Body of pancreas (tissue), 4 donors: ENCODE data around the gene DMRTB1. TPM values are rescaled to one million over a fixed set of nuclear protein-coding genes. Genes with fewer than 3 reads are reported as not detected.

Source experiments
- ATAC-seq: fragments of 150-250 bp; one replicate; pipeline ENCODE4 v1.9.1; 2016
- DNase-seq, 4 donors: peaks; one replicate each; pipeline ENCODE4 v3.0.0-alpha.2; 2019
- H3K27ac ChIP-seq, 4 donors: fragments of 200-600 bp; sonication (generic); 1 replicate in 3 of 4; 2 replicates in 1 of 4; pipeline versions ENCODE4 v1.5.1 to v1.6.1; 2016 to 2019; ENCODE audit warnings: mild to moderate bottlenecking in 1 of 4, mixed read lengths in 1 of 4, moderate library complexity in 1 of 4
- H3K27me3 ChIP-seq, 2 donors: fragments of 200-600 bp; sonication (generic); one replicate each; pipeline ENCODE4 v1.6.0; 2016; ENCODE audit warnings: mild to moderate bottlenecking in 1 of 2
- H3K36me3 ChIP-seq, 2 donors: fragments of 200-600 bp; sonication (generic); replicated peaks in 1 of 2; 2 replicates each; pipeline ENCODE4 v1.5.1; 2016; ENCODE audit warnings: low read depth in 2 of 2; ENCODE audit not compliant: insufficient read depth in 1 of 2
- H3K4me1 ChIP-seq: fragments of 200-600 bp; sonication (generic); one replicate; pipeline ENCODE4 v1.6.0; 2016
- H3K4me3 ChIP-seq, 2 donors: fragments of 200-600 bp; sonication (generic); 1 replicate in 1 of 2; 2 replicates in 1 of 2; pipeline ENCODE4 v1.5.1; 2016 to 2019
- H3K9me3 ChIP-seq, 3 donors: fragments of 200-600 bp; sonication (generic); 1 replicate in 2 of 3; 2 replicates in 1 of 3; pipeline ENCODE4 v1.5.1; 2016
- CTCF ChIP-seq, 7 experiments: fragments of 450-650 bp in 4 of 7; fragments of 200-600 bp in 3 of 7; sonication (generic) in 3 of 7; IDR thresholded peaks; one replicate each; pipeline ENCODE4 v1.5.1; 2016 to 2019; ENCODE audit warnings: antibody characterized with exemption in 7 of 7
- POLR2A ChIP-seq, 3 donors: fragments of 450-650 bp; IDR thresholded peaks; one replicate each; pipeline ENCODE4 v1.6.1; 2016; ENCODE audit warnings: antibody characterized with exemption in 3 of 3, mild to moderate bottlenecking in 2 of 3
- WGBS, 2 donors: methylation state at CpG; one replicate each; pipeline ENCODE4 v1.1.5; 2017; 5-methylcytosine and 5-hydroxymethylcytosine counted together
- intact Hi-C: fragments of 100-400 bp; cut with DNase I; formaldehyde crosslinking; loops from one replicate; pipeline ENCODE4 v1.15.1; 2023
- total RNA-seq, 2 donors: library from RNA; depleted of rRNA; stranded (reverse); fragments of >200 nt; gene quantifications; one replicate each; pipeline ENCODE4 v1.1.0, GENCODE V29; 2016

Gene DMRTB1
- total RNA-seq, 2 donors from 2014 or later: not detected

DNA sequence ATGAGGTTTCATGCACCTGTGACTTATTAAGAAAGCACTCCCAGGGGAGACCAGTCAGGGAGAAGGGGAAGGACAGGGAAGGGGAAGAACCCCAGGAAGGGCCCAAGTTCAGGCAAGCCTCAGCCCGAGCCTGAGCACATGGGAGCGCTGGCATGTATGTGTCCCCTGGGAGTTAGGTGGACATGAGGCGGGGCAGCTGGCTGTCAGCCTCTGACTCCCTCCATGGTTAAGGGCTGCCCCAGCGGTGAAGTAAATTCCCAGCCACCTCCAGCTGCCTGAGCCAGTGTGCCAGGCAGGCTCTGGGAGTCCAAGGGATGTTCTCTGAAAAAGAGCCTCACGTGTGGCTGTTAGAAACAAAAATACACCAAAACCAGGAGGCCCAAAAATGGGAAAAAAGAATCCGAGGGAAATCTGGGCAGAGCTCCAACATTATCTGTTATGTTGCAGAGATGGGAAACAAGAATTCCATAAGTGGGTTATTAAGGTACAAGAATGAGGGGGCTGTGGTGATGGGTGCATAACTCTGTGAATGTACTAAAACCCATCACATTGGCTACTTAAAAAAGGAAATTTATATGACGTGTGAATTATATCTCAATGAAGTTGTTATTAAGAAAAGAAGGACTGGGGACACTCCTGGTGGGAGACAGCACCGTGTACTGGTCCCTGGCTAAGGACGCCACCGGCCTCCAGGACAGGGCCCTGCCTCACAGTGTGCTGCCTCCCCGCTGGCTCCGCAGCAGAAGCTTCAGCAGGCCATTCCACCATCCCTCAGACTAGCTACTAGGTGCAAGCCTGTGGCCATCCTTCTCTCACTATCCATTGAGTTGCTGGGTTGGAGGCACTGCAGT, 18.7 kb downstream of the DMRTB1 start:
- H3K36me3 ChIP-seq: no peaks in the 10 kb centered on the region
- H3K9me3 ChIP-seq: no peaks in the 10 kb centered on the region
- H3K4me1 ChIP-seq: no peaks in the 10 kb centered on the region
- DNase-seq (no peak), ATAC-seq (no peak)
- intact Hi-C loops: no loop called here
- H3K27me3 ChIP-seq: no peaks in the 10 kb centered on the region
- TF ChIP-seq POLR2A (IDR thresholded peaks at IDR 0.05) (no peak), CTCF (IDR thresholded peaks at IDR 0.05) (no peak)
- H3K27ac ChIP-seq: no peak overlapping the region
- 75 to 78% methylated on average over 10 to 12 of the region's 12 CpGs for WGBS, 2 donors
- no peak overlapping the region for H3K4me3 ChIP-seq

- no peak for ATAC-seq
- Histone ChIP-seq H3K9me3 (no peaks in the 10 kb centered on the region), H3K27me3 (no peaks in the 10 kb centered on the region), H3K4me3 (no peak overlapping the region), H3K4me1 (no peaks in the 10 kb centered on the region), H3K36me3 (no peaks in the 10 kb centered on the region), H3K27ac (no peak overlapping the region)
- 94 to 100% methylated on average over 2 of the region's 2 CpGs for WGBS, 2 donors
- DNase-seq: no peak
- TF ChIP-seq POLR2A (IDR thresholded peaks at IDR 0.05) (no peak), CTCF (IDR thresholded peaks at IDR 0.05) (no peak)
- intact Hi-C loops: no loop called here
These were observed 19.3 kb downstream of the DMRTB1 start for GRCh38 chr1:53478502-53478818.

- Histone ChIP-seq H3K36me3 (no peaks in the 10 kb centered on the region), H3K9me3 (no peaks in the 10 kb centered on the region), H3K4me3 (no peak overlapping the region), H3K4me1 (peaks cover 2% of the 10 kb centered on the region), H3K27me3 (peaks cover 0 to 2% of the 10 kb centered on the region in 2 donors), H3K27ac (no peak overlapping the region)
- TF ChIP-seq CTCF (IDR thresholded peaks at IDR 0.05): no peak
- no peak for TF ChIP-seq POLR2A (IDR thresholded peaks at IDR 0.05)
- DNase-seq: no peak
- intact Hi-C loops: loop anchor here (5.0 kb wide), 1 partner anchor 277 kb away; no protein-coding TSS in a partner anchor
- 84 to 86% methylated on average over 11 of the region's 11 CpGs for WGBS, 2 donors
- ATAC-seq: no peak
These were observed 21.5 kb downstream of the DMRTB1 start for GRCh38 chr1:53480678-53481077.

- H3K27ac ChIP-seq: no peak overlapping the region
- H3K9me3 ChIP-seq: no peaks in the 10 kb centered on the region
- H3K4me3 ChIP-seq: no peak overlapping the region
- H3K27me3 ChIP-seq: peaks cover 0 to 9% of the 10 kb centered on the region in 2 donors
- DNase-seq (no peak), ATAC-seq (no peak)
- H3K36me3 ChIP-seq: no peaks in the 10 kb centered on the region
- intact Hi-C loops: loop anchor here (5.0 kb wide), 1 partner anchor 276 kb away; no protein-coding TSS in a partner anchor
- H3K4me1 ChIP-seq: peaks cover 3% of the 10 kb centered on the region
- no peak for TF ChIP-seq CTCF (IDR thresholded peaks at IDR 0.05)
- TF ChIP-seq POLR2A (IDR thresholded peaks at IDR 0.05): no peak
- 66 to 76% methylated on average over 5 to 7 of the region's 7 CpGs for WGBS, 2 donors
These were observed 22.3 kb downstream of the DMRTB1 start for GRCh38 chr1:53481456-53481855.
